K562 (cell line): ENCODE data around the gene ITLN1. TPM values are rescaled to one million over a fixed set of nuclear protein-coding genes. Genes with fewer than 3 reads are reported as not detected.
A peak's percentile ranks its signal among the peaks of the same experiment; 100 is the strongest.

Experiments
- ARID1B ChIP-seq: fragments of 450-650 bp; IDR thresholded peaks from 2 replicates; pipeline ENCODE4 v1.6.1; 2016; ENCODE audit warnings: antibody characterized with exemption, mild to moderate bottlenecking, inconsistent platforms
- ATF3 ChIP-seq, 2 experiments: fragments of 450-650 bp in 1 of 2; sonication (generic) in 1 of 2; formaldehyde crosslinking in 1 of 2; IDR thresholded peaks in 1 of 2; conservative IDR thresholded peaks in 1 of 2; 2 replicates each; pipeline versions ENCODE4 v1.6.1 to v1.8.1; 2016 to 2023; ENCODE audit warnings: mild to moderate bottlenecking in 2 of 2, moderate library complexity in 2 of 2, inconsistent platforms in 1 of 2, missing genetic modification reagents in 1 of 2
- BACH1 ChIP-seq: fragments of 200-800 bp; sonication (Bioruptor generic); IDR thresholded peaks from 2 replicates; pipeline ENCODE4 v1.6.1; 2016; ENCODE audit warnings: missing genetic modification characterization, missing compliant biosample characterization
- CBX8 ChIP-seq: fragments of 200-600 bp; sonication (generic); IDR thresholded peaks from 2 replicates; pipeline ENCODE4 v1.6.1; 2012; ENCODE audit warnings: borderline replicate concordance, mixed run types, low read depth, mild to moderate bottlenecking, moderate library complexity, mixed read lengths, low read length, control low read depth, inconsistent platforms; ENCODE audit not compliant: poor library complexity, severe bottlenecking; ENCODE audit errors: extremely low read depth
- CLOCK ChIP-seq: fragments of 250-450 bp; sonication (Bioruptor Pico); IDR thresholded peaks from 2 replicates; pipeline ENCODE4 v1.4.0; 2020; ENCODE audit warnings: mild to moderate bottlenecking, moderate library complexity, borderline replicate concordance
- CSDE1 ChIP-seq, 2 experiments: fragments of 450-650 bp; IDR thresholded peaks; 2 replicates each; pipeline ENCODE4 v1.6.1; 2016; ENCODE audit warnings: mild to moderate bottlenecking in 1 of 2
- GABPB1 ChIP-seq: sonication (generic); formaldehyde crosslinking; IDR thresholded peaks from 2 replicates; pipeline ENCODE4 v1.8.0; 2022; ENCODE audit warnings: mild to moderate bottlenecking, missing genetic modification reagents
- JUN ChIP-seq, 2 experiments: sonication (generic) in 1 of 2; formaldehyde crosslinking in 1 of 2; IDR thresholded peaks; 2 replicates each; pipeline versions ENCODE4 v1.6.1 to v1.8.0; 2012 to 2022; ENCODE audit warnings: borderline replicate concordance in 2 of 2, mild to moderate bottlenecking in 2 of 2, improper control_type of control experiment in 1 of 2, low read depth in 1 of 2, low read length in 1 of 2, missing genetic modification reagents in 1 of 2
- KHSRP ChIP-seq: fragments of 450-650 bp; IDR thresholded peaks from 2 replicates; pipeline ENCODE4 v1.6.1; 2017
- MBD2 ChIP-seq: sonication (generic); IDR thresholded peaks from 2 replicates; pipeline ENCODE4 v1.6.1; 2016; ENCODE audit warnings: low read depth, borderline replicate concordance
- POLR2A ChIP-seq: fragments of 450-650 bp; conservative IDR thresholded peaks from 2 replicates; pipeline ENCODE4 v1.6.1; 2016
- SRF ChIP-seq, 2 experiments: fragments of 250-450, 450-650 bp in 1 of 2; sonication (Bioruptor Pico) in 1 of 2; sonication (generic) in 1 of 2; formaldehyde crosslinking; IDR thresholded peaks; 2 replicates each; pipeline versions ENCODE4 v1.5.0 to v1.5.1; 2020 to 2022; ENCODE audit warnings: mild to moderate bottlenecking in 1 of 2, missing genetic modification reagents in 1 of 2
- TCF3 ChIP-seq: sonication (generic); formaldehyde crosslinking; IDR thresholded peaks from 2 replicates; pipeline ENCODE4 v1.4.0; 2020; ENCODE audit warnings: mild to moderate bottlenecking, missing genetic modification reagents
- THRAP3 ChIP-seq: fragments of 450-650 bp; IDR thresholded peaks from 2 replicates; pipeline ENCODE4 v1.6.1; 2016; ENCODE audit warnings: mild to moderate bottlenecking, inconsistent platforms, borderline replicate concordance
- TSC22D4 ChIP-seq: fragments of 450-650 bp; IDR thresholded peaks from 2 replicates; pipeline ENCODE4 v1.6.1; 2016; ENCODE audit warnings: missing genetic modification characterization, missing biosample characterization, control low read depth
- ZNF282 ChIP-seq: sonication (generic); formaldehyde crosslinking; IDR thresholded peaks from 2 replicates; pipeline ENCODE4 v1.8.1; 2023; ENCODE audit warnings: missing genetic modification reagents
- ZNF639 ChIP-seq, 2 experiments: fragments of 200-800 bp in 1 of 2; sonication (Bioruptor generic) in 1 of 2; sonication (generic) in 1 of 2; formaldehyde crosslinking in 1 of 2; IDR thresholded peaks in 1 of 2; conservative IDR thresholded peaks in 1 of 2; 2 replicates each; pipeline versions ENCODE4 v1.5.0 to v1.6.1; 2016 to 2020; ENCODE audit warnings: missing compliant biosample characterization in 1 of 2, missing genetic modification characterization in 1 of 2, missing genetic modification reagents in 1 of 2
- ZNF699 ChIP-seq: fragments of 250-450 bp; sonication (Bioruptor Pico); IDR thresholded peaks from 2 replicates; pipeline ENCODE4 v1.8.0; 2021; ENCODE audit warnings: mild to moderate bottlenecking, moderate library complexity; ENCODE audit not compliant: insufficient replicate concordance
- ZSCAN32 ChIP-seq: fragments of 450-650 bp; formaldehyde crosslinking; IDR thresholded peaks from 2 replicates; pipeline ENCODE4 v1.4.0; 2020; ENCODE audit warnings: mild to moderate bottlenecking, moderate library complexity
- polyA plus RNA-seq, 8 experiments: library from polyadenylated mRNA; depleted of rRNA in 4 of 8; stranded (reverse) in 5 of 8; unstranded in 3 of 8; fragments of >200 nt; fragmentation: Nextera tagmentation in 2 of 8; fragmentation: Illumina TruSeq in 1 of 8; extraction: Ambion mirVana in 2 of 8; extraction: Trizol in 1 of 8; gene quantifications; 2 replicates each; pipeline versions ENCODE4 v1.2.1 to v1.2.3, GENCODE V29; 2011 to 2014; ENCODE audit warnings: inconsistent platforms in 1 of 8, missing spikeins in 1 of 8
- total RNA-seq, 7 experiments: library from RNA; depleted of rRNA in 6 of 7; stranded (reverse); fragments of >200 nt in 6 of 7; fragmentation: Illumina TruSeq in 2 of 7; extraction: Trizol in 2 of 7; gene quantifications; 2 replicates each; pipeline versions ENCODE4 v1.2.1 to v1.2.3, GENCODE V29; 2011 to 2021; ENCODE audit warnings: low replicate concordance in 1 of 7
- TF ChIP-seq, protein P1 (sequence below): sonication (generic); IDR thresholded peaks from 2 replicates; pipeline ENCODE4 v1.6.1; 2016

Gene ITLN1
- total and polyA plus RNA-seq, 9 of the 15 experiments (the other 6 are each of a cell fraction or from before 2014, with no cell fraction given), result not detected

- TF ChIP-seq JUN (IDR thresholded peaks at IDR 0.05; ENCODE audit: borderline replicate concordance, low read depth, low read length) (no peak), JUN (CRISPR knock-in tag; IDR thresholded peaks at IDR 0.05; ENCODE audit: borderline replicate concordance) (no peak), TCF3 (CRISPR knock-in tag) (peak; percentile 16; the same call in 1 of the 2 replicates), ATF3 (IDR thresholded peaks at IDR 0.05) (peak; percentile 48; the same call in 1 of the 2 replicates), ATF3 (CRISPR knock-in tag; conservative IDR thresholded peaks at IDR 0.05) (no peak), ZNF282 (CRISPR knock-in tag) (no peak), POLR2A (no peak), ARID1B (peak; percentile 41; the same call in 1 of the 2 replicates), BACH1 (tag) (peak; percentile 32; the same call in 1 of the 2 replicates), MBD2 (no peak), CLOCK (CRISPR knock-in tag) (no peak), THRAP3 (no peak), ZNF699 (no peak), ZSCAN32 (CRISPR knock-in tag) (no peak), CSDE1 (IDR thresholded peaks at IDR 0.05) (no peak), KHSRP (no peak), ZNF639 (CRISPR knock-in tag; conservative IDR thresholded peaks at IDR 0.05 in 1 of 2, IDR thresholded peaks at IDR 0.05 in 1 of 2) (0 out of 4 replicates have a peak, but pooled peaks of 1 of the 2 experiments have one; percentile 26), CBX8 (no peak), TSC22D4 (tag) (no peak), SRF (CRISPR knock-in tag; IDR thresholded peaks at IDR 0.05) (no peak), GABPB1 (CRISPR knock-in tag) (no peak)
- TF ChIP-seq, protein P1, sequence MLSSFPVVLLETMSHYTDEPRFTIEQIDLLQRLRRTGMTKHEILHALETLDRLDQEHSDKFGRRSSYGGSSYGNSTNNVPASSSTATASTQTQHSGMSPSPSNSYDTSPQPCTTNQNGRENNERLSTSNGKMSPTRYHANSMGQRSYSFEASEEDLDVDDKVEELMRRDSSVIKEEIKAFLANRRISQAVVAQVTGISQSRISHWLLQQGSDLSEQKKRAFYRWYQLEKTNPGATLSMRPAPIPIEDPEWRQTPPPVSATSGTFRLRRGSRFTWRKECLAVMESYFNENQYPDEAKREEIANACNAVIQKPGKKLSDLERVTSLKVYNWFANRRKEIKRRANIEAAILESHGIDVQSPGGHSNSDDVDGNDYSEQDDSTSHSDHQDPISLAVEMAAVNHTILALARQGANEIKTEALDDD, result peak; percentile 72
These were observed 40.3 kb downstream of the ITLN1 start (continued) for GRCh38 chr1:160844447-160845232.
